HEK293 (cell line): Measurements from ENCODE around the gene SEPTIN12.
A peak's percentile ranks its signal among the peaks of the same experiment; 100 is the strongest.

Experiments
- CTCF ChIA-PET: fragments of 350-600 bp; formaldehyde crosslinking; extraction: SDS; loops from one replicate; lab custom pipeline; 2021; ENCODE audit warnings: antibody characterized with exemption; lab: Yijun Ruan, JAX
- POLR2A ChIA-PET: fragments of 300-600 bp; formaldehyde crosslinking; extraction: SDS; loops from one replicate; lab custom pipeline; 2020; ENCODE audit warnings: antibody characterized with exemption, inconsistent platforms; lab: Yijun Ruan, JAX
- H3K27ac ChIP-seq: fragments of 200-500 bp; sonication (Bioruptor generic); 2 replicates; pipeline ENCODE4 v1.5.1; 2014; ENCODE audit warnings: low read depth, low read length, control low read depth, inconsistent platforms; ENCODE audit errors: extremely low read depth
- H3K36me3 ChIP-seq, 2 experiments: fragments of 200-500 bp in 1 of 2; sonication (Bioruptor generic) in 1 of 2; 1 replicate in 1 of 2; 2 replicates in 1 of 2; pipeline ENCODE4 v1.5.1; 2014 to 2017; ENCODE audit warnings: inconsistent platforms in 2 of 2, low read length in 2 of 2; ENCODE audit not compliant: control insufficient read depth in 2 of 2, insufficient read depth in 1 of 2
- H3K4me1 ChIP-seq: fragments of 200-500 bp; sonication (Bioruptor generic); 2 replicates; pipeline ENCODE4 v1.5.1; 2014; ENCODE audit warnings: mild to moderate bottlenecking, low read length, inconsistent platforms; ENCODE audit not compliant: control insufficient read depth, insufficient read depth
- H3K4me3 ChIP-seq: 2 replicates; pipeline ENCODE4 v1.5.1; 2011; ENCODE audit warnings: low read depth, mild to moderate bottlenecking, control low read depth, low read length, moderate library complexity
- H3K9me3 ChIP-seq: fragments of 200-500 bp; sonication (Bioruptor generic); 2 replicates; pipeline ENCODE4 v1.5.1; 2014; ENCODE audit warnings: low read depth, low read length, inconsistent platforms; ENCODE audit not compliant: control insufficient read depth, insufficient read depth
- ELK4 ChIP-seq: IDR thresholded peaks from 2 replicates; pipeline ENCODE4 v1.6.1; 2011; ENCODE audit warnings: mild to moderate bottlenecking, low read depth, low read length, borderline replicate concordance
- GLIS1 ChIP-seq: fragments of 450-650 bp; formaldehyde crosslinking; IDR thresholded peaks from 2 replicates; pipeline ENCODE4 v1.5.1; 2016; ENCODE audit warnings: missing biosample characterization, missing genetic modification characterization
- HOXC10 ChIP-seq: sonication (generic); formaldehyde crosslinking; IDR thresholded peaks from 2 replicates; pipeline ENCODE4 v1.8.1; 2023; ENCODE audit warnings: mild to moderate bottlenecking, missing genetic modification reagents
- IKZF3 ChIP-seq: fragments of 450-650 bp; IDR thresholded peaks from 2 replicates; pipeline ENCODE4 v1.5.0; 2018; ENCODE audit warnings: missing biosample characterization, mild to moderate bottlenecking, missing genetic modification characterization, moderate library complexity
- KLF7 ChIP-seq: fragments of 450-650 bp; formaldehyde crosslinking; IDR thresholded peaks from 2 replicates; pipeline ENCODE4 v1.5.1; 2016; ENCODE audit warnings: missing biosample characterization, missing genetic modification characterization, borderline replicate concordance
- OVOL3 ChIP-seq: fragments of 450-650 bp; formaldehyde crosslinking; IDR thresholded peaks from 2 replicates; pipeline ENCODE4 v1.5.1; 2016; ENCODE audit warnings: missing biosample characterization, missing genetic modification characterization
- PRDM10 ChIP-seq: fragments of 450-650 bp; formaldehyde crosslinking; IDR thresholded peaks from 2 replicates; pipeline ENCODE4 v1.5.1; 2016; ENCODE audit warnings: missing biosample characterization, missing genetic modification characterization
- PRDM6 ChIP-seq: fragments of 450-650 bp; formaldehyde crosslinking; IDR thresholded peaks from 2 replicates; pipeline ENCODE4 v1.5.1; 2017; ENCODE audit warnings: missing biosample characterization, missing genetic modification characterization
- REST ChIP-seq: fragments of 450-650 bp; formaldehyde crosslinking; IDR thresholded peaks from 2 replicates; pipeline ENCODE4 v1.5.1; 2016; ENCODE audit warnings: missing biosample characterization, missing genetic modification characterization
- SP3 ChIP-seq: fragments of 450-650 bp; formaldehyde crosslinking; IDR thresholded peaks from 2 replicates; pipeline ENCODE4 v1.5.1; 2016; ENCODE audit warnings: missing biosample characterization, missing genetic modification characterization
- TRIM28 ChIP-seq: IDR thresholded peaks from 2 replicates; pipeline ENCODE4 v1.6.1; 2011; ENCODE audit warnings: low read length, control low read depth, borderline replicate concordance
- WT1 ChIP-seq: fragments of 450-650 bp; formaldehyde crosslinking; IDR thresholded peaks from 2 replicates; pipeline ENCODE4 v1.5.1; 2016; ENCODE audit warnings: missing biosample characterization, missing genetic modification characterization
- ZBTB21 ChIP-seq: fragments of 450-650 bp; formaldehyde crosslinking; IDR thresholded peaks from 2 replicates; pipeline ENCODE4 v1.5.1; 2017; ENCODE audit warnings: missing biosample characterization, missing genetic modification characterization
- ZEB2 ChIP-seq: fragments of 450-650 bp; formaldehyde crosslinking; IDR thresholded peaks from 2 replicates; pipeline ENCODE4 v1.5.1; 2016; ENCODE audit warnings: missing biosample characterization, missing genetic modification characterization
- ZNF114 ChIP-seq: fragments of 450-650 bp; formaldehyde crosslinking; IDR thresholded peaks from 2 replicates; pipeline ENCODE4 v1.5.0; 2017; ENCODE audit warnings: missing biosample characterization, missing genetic modification characterization
- ZNF138 ChIP-seq: fragments of 450-650 bp; formaldehyde crosslinking; IDR thresholded peaks from 2 replicates; pipeline ENCODE4 v1.5.1; 2016; ENCODE audit warnings: missing biosample characterization, missing genetic modification characterization, borderline replicate concordance
- ZNF174 ChIP-seq: fragments of 450-650 bp; formaldehyde crosslinking; IDR thresholded peaks from 2 replicates; pipeline ENCODE4 v1.5.0; 2017; ENCODE audit warnings: missing biosample characterization, mild to moderate bottlenecking, missing genetic modification characterization
- ZNF175 ChIP-seq: fragments of 450-650 bp; formaldehyde crosslinking; IDR thresholded peaks from 2 replicates; pipeline ENCODE4 v1.5.1; 2016; ENCODE audit warnings: missing biosample characterization, missing genetic modification characterization
- ZNF223 ChIP-seq: fragments of 450-650 bp; formaldehyde crosslinking; IDR thresholded peaks from 2 replicates; pipeline ENCODE4 v1.5.1; 2016; ENCODE audit warnings: missing biosample characterization, missing genetic modification characterization
- ZNF335 ChIP-seq: fragments of 450-650 bp; formaldehyde crosslinking; conservative IDR thresholded peaks from 2 replicates; pipeline ENCODE4 v1.5.1; 2016; ENCODE audit warnings: missing biosample characterization, missing genetic modification characterization
- ZNF366 ChIP-seq: fragments of 450-650 bp; formaldehyde crosslinking; conservative IDR thresholded peaks from 2 replicates; pipeline ENCODE4 v1.5.1; 2016; ENCODE audit warnings: missing biosample characterization, missing genetic modification characterization
- ZNF391 ChIP-seq: fragments of 450-650 bp; formaldehyde crosslinking; IDR thresholded peaks from 2 replicates; pipeline ENCODE4 v1.5.1; 2016; ENCODE audit warnings: low read depth, missing biosample characterization, missing genetic modification characterization, borderline replicate concordance
- ZNF521 ChIP-seq: fragments of 450-650 bp; formaldehyde crosslinking; IDR thresholded peaks from 2 replicates; pipeline ENCODE4 v1.5.1; 2017; ENCODE audit warnings: missing biosample characterization, mild to moderate bottlenecking, missing genetic modification characterization
- ZNF529 ChIP-seq: fragments of 450-650 bp; formaldehyde crosslinking; IDR thresholded peaks from 2 replicates; pipeline ENCODE4 v1.5.1; 2017; ENCODE audit warnings: missing genetic modification characterization, missing biosample characterization; ENCODE audit not compliant: insufficient replicate concordance
- ZNF558 ChIP-seq: fragments of 450-650 bp; formaldehyde crosslinking; IDR thresholded peaks from 2 replicates; pipeline ENCODE4 v1.5.1; 2016; ENCODE audit warnings: missing biosample characterization, missing genetic modification characterization
- ZNF654 ChIP-seq: fragments of 450-650 bp; formaldehyde crosslinking; IDR thresholded peaks from 2 replicates; pipeline ENCODE4 v1.5.1; 2016; ENCODE audit warnings: low read depth, missing biosample characterization, missing genetic modification characterization
- ZNF704 ChIP-seq: fragments of 450-650 bp; formaldehyde crosslinking; IDR thresholded peaks from 2 replicates; pipeline ENCODE4 v1.5.1; 2016; ENCODE audit warnings: missing biosample characterization, missing genetic modification characterization
- ZNF777 ChIP-seq: fragments of 450-650 bp; formaldehyde crosslinking; IDR thresholded peaks from 2 replicates; pipeline ENCODE4 v1.5.1; 2017; ENCODE audit warnings: missing biosample characterization, missing genetic modification characterization, borderline replicate concordance

The SEPTIN12 gene

GRCh38 chr16:4733747-4734062 is 54.4 kb downstream of the SEPTIN12 start:
- Histone ChIP-seq H3K4me1 (no peaks in the 10 kb centered on the region), H3K36me3 (peaks cover 3 to 28% of the 10 kb centered on the region in 2 experiments; a peak in 2 of 3 replicates), H3K4me3 (peak overlapping the region; percentile 94), H3K27ac (peak overlapping the region; percentile 91), H3K9me3 (no peaks in the 10 kb centered on the region)
- ChIA-PET CTCF (no interaction called here), POLR2A (interaction anchor here (1.0 to 3.0 kb wide), 16 partner anchors 12 to 257 kb away, joined by 3 to 43 read pairs (median 4); partner anchors contain the start of genes GLYR1, NUDT16L1, ROGDI and SEC14L5)
- TF ChIP-seq ZNF223 (tag by site-specific recombination) (no peak), ZNF114 (tag by site-specific recombination) (no peak), PRDM6 (no peak), REST (tag by site-specific recombination) (no peak), SP3 (no peak), GLIS1 (tag by site-specific recombination) (no peak), WT1 (tag by site-specific recombination) (no peak), ZNF777 (tag by site-specific recombination) (no peak), HOXC10 (CRISPR knock-in tag) (no peak), KLF7 (tag by site-specific recombination) (0 out of 2 replicates have a peak, but pooled peaks have one; percentile 9), IKZF3 (tag by site-specific recombination) (no peak), ZNF174 (tag by site-specific recombination) (no peak), ZNF138 (tag by site-specific recombination) (no peak), ELK4 (no peak), ZNF391 (tag by site-specific recombination) (no peak; the same call in 1 of the 2 replicates), ZNF558 (tag by site-specific recombination) (no peak), ZBTB21 (tag by site-specific recombination) (no peak), TRIM28 (no peak), ZNF366 (no peak), ZNF335 (tag by site-specific recombination) (peak; percentile 23), ZNF654 (no peak), ZEB2 (tag by site-specific recombination) (no peak), OVOL3 (tag by site-specific recombination) (no peak), ZNF521 (no peak), ZNF175 (no peak), ZNF529 (tag by site-specific recombination) (no peak), ZNF704 (tag by site-specific recombination) (no peak), PRDM10 (tag by site-specific recombination) (no peak)
